ENCODE data around the gene TUBA4B.

The TUBA4B gene

GRCh38 chr2:219228911-219229304 lies 24.1 kb upstream of the TUBA4B start:
- TF ChIP-seq FOXM1 (IDR thresholded peaks at IDR 0.05; ENCODE audit: borderline replicate concordance, low read depth), result no peak
- TF ChIP-seq, protein P1, sequence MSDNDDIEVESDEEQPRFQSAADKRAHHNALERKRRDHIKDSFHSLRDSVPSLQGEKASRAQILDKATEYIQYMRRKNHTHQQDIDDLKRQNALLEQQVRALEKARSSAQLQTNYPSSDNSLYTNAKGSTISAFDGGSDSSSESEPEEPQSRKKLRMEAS (IDR thresholded peaks at IDR 0.05), result no peak
- no peak for TF ChIP-seq CREB1 (IDR thresholded peaks at IDR 0.05; ENCODE audit: low read depth)
- TF ChIP-seq EGR1 (IDR thresholded peaks at IDR 0.05), result no peak
- no peak for TF ChIP-seq RAD21 (IDR thresholded peaks at IDR 0.05; ENCODE audit: low read depth)
- TF ChIP-seq USF1 (IDR thresholded peaks at IDR 0.05), result no peak
- TF ChIP-seq NFIC (IDR thresholded peaks at IDR 0.05), result no peak

- no peak; the same call in 1 of the 2 replicates for TF ChIP-seq EP300 (IDR thresholded peaks at IDR 0.05; ENCODE audit: borderline replicate concordance)
- TF ChIP-seq, protein P1 (IDR thresholded peaks at IDR 0.05), result no peak; the same call in 1 of the 2 replicates
- 0 out of 2 replicates have a peak, but pooled peaks have one; percentile 14 for TF ChIP-seq TEAD4 (IDR thresholded peaks at IDR 0.05)
- peak; percentile 77 for TF ChIP-seq EGR1 (IDR thresholded peaks at IDR 0.05)
- TF ChIP-seq TCF12 (IDR thresholded peaks at IDR 0.05; ENCODE audit: low read depth), result peak; percentile 47; the same call in 1 of the 2 replicates
- TF ChIP-seq RAD21 (IDR thresholded peaks at IDR 0.05; ENCODE audit: low read depth), result 0 out of 2 replicates have a peak, but pooled peaks have one; percentile 6
- 0 out of 2 replicates have a peak, but pooled peaks have one; percentile 6 for TF ChIP-seq USF1 (IDR thresholded peaks at IDR 0.05)
- TF ChIP-seq CREB1 (IDR thresholded peaks at IDR 0.05; ENCODE audit: low read depth), result peak; percentile 74
- TF ChIP-seq CEBPB (IDR thresholded peaks at IDR 0.05), result peak; percentile 44
- no peak; the same call in 1 of the 2 replicates for TF ChIP-seq ZBTB7A (IDR thresholded peaks at IDR 0.05; ENCODE audit: low read depth)
- TF ChIP-seq YY1 (IDR thresholded peaks at IDR 0.05; ENCODE audit: low read depth), result no peak
- no peak for TF ChIP-seq FOXM1 (IDR thresholded peaks at IDR 0.05; ENCODE audit: borderline replicate concordance, low read depth)
- TF ChIP-seq, protein P2, sequence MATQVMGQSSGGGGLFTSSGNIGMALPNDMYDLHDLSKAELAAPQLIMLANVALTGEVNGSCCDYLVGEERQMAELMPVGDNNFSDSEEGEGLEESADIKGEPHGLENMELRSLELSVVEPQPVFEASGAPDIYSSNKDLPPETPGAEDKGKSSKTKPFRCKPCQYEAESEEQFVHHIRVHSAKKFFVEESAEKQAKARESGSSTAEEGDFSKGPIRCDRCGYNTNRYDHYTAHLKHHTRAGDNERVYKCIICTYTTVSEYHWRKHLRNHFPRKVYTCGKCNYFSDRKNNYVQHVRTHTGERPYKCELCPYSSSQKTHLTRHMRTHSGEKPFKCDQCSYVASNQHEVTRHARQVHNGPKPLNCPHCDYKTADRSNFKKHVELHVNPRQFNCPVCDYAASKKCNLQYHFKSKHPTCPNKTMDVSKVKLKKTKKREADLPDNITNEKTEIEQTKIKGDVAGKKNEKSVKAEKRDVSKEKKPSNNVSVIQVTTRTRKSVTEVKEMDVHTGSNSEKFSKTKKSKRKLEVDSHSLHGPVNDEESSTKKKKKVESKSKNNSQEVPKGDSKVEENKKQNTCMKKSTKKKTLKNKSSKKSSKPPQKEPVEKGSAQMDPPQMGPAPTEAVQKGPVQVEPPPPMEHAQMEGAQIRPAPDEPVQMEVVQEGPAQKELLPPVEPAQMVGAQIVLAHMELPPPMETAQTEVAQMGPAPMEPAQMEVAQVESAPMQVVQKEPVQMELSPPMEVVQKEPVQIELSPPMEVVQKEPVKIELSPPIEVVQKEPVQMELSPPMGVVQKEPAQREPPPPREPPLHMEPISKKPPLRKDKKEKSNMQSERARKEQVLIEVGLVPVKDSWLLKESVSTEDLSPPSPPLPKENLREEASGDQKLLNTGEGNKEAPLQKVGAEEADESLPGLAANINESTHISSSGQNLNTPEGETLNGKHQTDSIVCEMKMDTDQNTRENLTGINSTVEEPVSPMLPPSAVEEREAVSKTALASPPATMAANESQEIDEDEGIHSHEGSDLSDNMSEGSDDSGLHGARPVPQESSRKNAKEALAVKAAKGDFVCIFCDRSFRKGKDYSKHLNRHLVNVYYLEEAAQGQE (IDR thresholded peaks at IDR 0.05; ENCODE audit: low read depth), result no peak
- peak; percentile 76 for TF ChIP-seq TAF1 (IDR thresholded peaks at IDR 0.05; ENCODE audit: low read depth)
- peak; percentile 37; the same call in 1 of the 2 replicates for TF ChIP-seq NFIC (IDR thresholded peaks at IDR 0.05)
These were observed 23.6 kb upstream of the TUBA4B start, which contains the start of the genes ANKZF1 and ATG9A for GRCh38 chr2:219229305-219230058. Gene ANKZF1, plus strand, starts transcription at chr2:219229806. Its CDS starts 452 bp downstream, at chr2:219230258. Gene ATG9A, minus strand, starts transcription at chr2:219229636. Its CDS starts 1,612 bp downstream, at chr2:219228024.

DNA sequence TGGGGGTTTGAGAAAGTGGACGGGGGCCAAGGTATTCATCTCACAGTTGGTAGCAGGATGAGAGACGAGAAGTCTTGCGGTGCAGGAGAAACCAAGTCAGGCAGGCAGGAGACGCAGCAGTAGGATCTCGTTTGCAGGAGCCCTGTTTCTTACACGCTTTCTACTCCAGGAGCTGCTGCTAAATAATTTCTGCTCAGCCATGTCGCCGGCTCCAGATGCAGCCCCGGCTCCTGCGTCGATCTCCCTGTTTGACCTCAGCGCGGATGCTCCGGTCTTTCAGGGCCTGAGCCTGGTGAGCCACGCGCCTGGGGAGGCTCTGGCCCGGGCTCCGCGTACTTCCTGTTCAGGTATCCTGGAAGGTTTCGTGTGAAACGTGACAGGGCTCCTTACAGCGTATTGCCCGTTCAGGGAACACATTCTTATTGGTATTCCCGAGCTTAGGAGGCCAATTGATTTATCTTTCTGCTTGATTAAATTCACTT lies 22.9 kb upstream of the TUBA4B start:
- TF ChIP-seq RAD21 (IDR thresholded peaks at IDR 0.05; ENCODE audit: low read depth), result no peak
- TF ChIP-seq TCF12 (IDR thresholded peaks at IDR 0.05; ENCODE audit: low read depth), result no peak
- TF ChIP-seq EGR1 (IDR thresholded peaks at IDR 0.05), result no peak
- TF ChIP-seq CEBPB (IDR thresholded peaks at IDR 0.05), result no peak
- TF ChIP-seq ZBTB7A (IDR thresholded peaks at IDR 0.05; ENCODE audit: low read depth), result no peak
- TF ChIP-seq, protein P2 (IDR thresholded peaks at IDR 0.05; ENCODE audit: low read depth), result no peak
- TF ChIP-seq, protein P1 (IDR thresholded peaks at IDR 0.05), result no peak; the same call in 1 of the 2 replicates
- no peak for TF ChIP-seq CREB1 (IDR thresholded peaks at IDR 0.05; ENCODE audit: low read depth)

DNA sequence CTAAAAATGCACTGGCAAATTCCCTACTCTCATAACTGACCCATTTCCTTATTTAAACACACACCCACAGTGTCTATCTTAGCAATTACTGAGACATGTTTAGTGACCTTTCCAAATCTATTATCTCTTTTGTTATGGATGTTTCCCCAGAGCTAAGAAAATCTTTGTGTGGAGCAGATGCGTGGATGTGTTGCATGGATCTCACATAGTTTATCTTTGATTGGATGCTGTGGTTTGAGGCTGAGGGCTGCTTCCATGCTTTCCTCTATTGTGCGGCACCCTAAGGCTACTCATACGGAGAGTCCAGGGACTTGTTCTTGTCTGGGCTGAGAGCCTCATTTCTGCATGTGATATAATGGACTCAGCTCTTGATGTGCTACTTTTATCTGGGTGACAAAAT lies 18.7 kb upstream of the TUBA4B start:
- TF ChIP-seq EP300 (IDR thresholded peaks at IDR 0.05; ENCODE audit: borderline replicate concordance) (no peak), TAF1 (IDR thresholded peaks at IDR 0.05; ENCODE audit: low read depth) (no peak), YY1 (IDR thresholded peaks at IDR 0.05; ENCODE audit: low read depth) (no peak), FOXM1 (IDR thresholded peaks at IDR 0.05; ENCODE audit: borderline replicate concordance, low read depth) (no peak), USF1 (IDR thresholded peaks at IDR 0.05) (no peak), RAD21 (IDR thresholded peaks at IDR 0.05; ENCODE audit: low read depth) (no peak), TCF12 (IDR thresholded peaks at IDR 0.05; ENCODE audit: low read depth) (no peak), CEBPB (IDR thresholded peaks at IDR 0.05) (no peak)
- TF ChIP-seq, protein P1 (IDR thresholded peaks at IDR 0.05), result no peak
- TF ChIP-seq, protein P2 (IDR thresholded peaks at IDR 0.05; ENCODE audit: low read depth), result no peak

Data from Ishikawa (cell line).